Esophagus squamous epithelium (tissue), 5 donors: ENCODE data around the gene ADAP1. TPM values are rescaled to one million over a fixed set of nuclear protein-coding genes. Genes with fewer than 3 reads are reported as not detected.
A peak's percentile ranks its signal among the peaks of the same experiment; 100 is the strongest.

Experiments
- DNase-seq: peaks from one replicate; lab custom pipeline; 2025; lab: John Stamatoyannopoulos, UW
- H3K27ac ChIP-seq, 4 donors: fragments of 200-600 bp; sonication (generic); one replicate each; pipeline ENCODE4 v1.5.1; 2016 to 2019; ENCODE audit warnings: mild to moderate bottlenecking in 1 of 4
- H3K27me3 ChIP-seq, 4 donors: fragments of 200-600 bp; sonication (generic); 1 replicate in 3 of 4; 2 replicates in 1 of 4; pipeline versions ENCODE4 v1.5.1 to v1.6.0; 2017 to 2021; ENCODE audit warnings: antibody characterized with exemption in 1 of 4
- H3K36me3 ChIP-seq, 3 donors: fragments of 200-600 bp; sonication (generic); one replicate each; pipeline ENCODE4 v1.5.1; 2016 to 2019
- H3K4me1 ChIP-seq, 3 donors: fragments of 200-600 bp; sonication (generic); one replicate each; pipeline ENCODE4 v1.5.1; 2017 to 2019
- H3K4me3 ChIP-seq, 4 donors: fragments of 200-600 bp; sonication (generic); 1 replicate in 3 of 4; 2 replicates in 1 of 4; pipeline ENCODE4 v1.5.1; 2016 to 2019; ENCODE audit warnings: mild to moderate bottlenecking in 2 of 4, moderate library complexity in 1 of 4
- H3K9me3 ChIP-seq, 3 donors: fragments of 200-600 bp; sonication (generic); one replicate each; pipeline ENCODE4 v1.5.1; 2016 to 2019
- POLR2A ChIP-seq, 4 donors: fragments of 450-650 bp; IDR thresholded peaks; one replicate each; pipeline ENCODE4 v1.6.1; 2017; ENCODE audit warnings: antibody characterized with exemption in 4 of 4, mild to moderate bottlenecking in 4 of 4, moderate library complexity in 3 of 4
- WGBS, 2 donors: methylation state at CpG; one replicate each; pipeline ENCODE4 v1.1.5; 2018; 5-methylcytosine and 5-hydroxymethylcytosine counted together
- intact Hi-C: fragments of 100-400 bp; cut with DNase I; formaldehyde crosslinking; loops from one replicate; pipeline ENCODE4 v1.15.0; 2022
- total RNA-seq, 4 donors: library from RNA; depleted of rRNA; stranded (reverse); fragments of >200 nt; gene quantifications; one replicate each; pipeline ENCODE4 v1.1.0, GENCODE V29; 2016
- TF ChIP-seq, protein P1 (sequence below), 6 experiments: fragments of 450-650 bp in 4 of 6; fragments of 200-600 bp in 2 of 6; sonication (generic) in 2 of 6; IDR thresholded peaks; one replicate each; pipeline ENCODE4 v1.5.1; 2016 to 2019; ENCODE audit warnings: antibody characterized with exemption in 6 of 6, mild to moderate bottlenecking in 4 of 6, moderate library complexity in 4 of 6
- donor health status: DM: yes; HTN: yes; CAD: no.

ADAP1 gene
- total RNA-seq, 4 donors from 2014 or later: 6.0 to 13.7 (median 9.9) TPM

DNA sequence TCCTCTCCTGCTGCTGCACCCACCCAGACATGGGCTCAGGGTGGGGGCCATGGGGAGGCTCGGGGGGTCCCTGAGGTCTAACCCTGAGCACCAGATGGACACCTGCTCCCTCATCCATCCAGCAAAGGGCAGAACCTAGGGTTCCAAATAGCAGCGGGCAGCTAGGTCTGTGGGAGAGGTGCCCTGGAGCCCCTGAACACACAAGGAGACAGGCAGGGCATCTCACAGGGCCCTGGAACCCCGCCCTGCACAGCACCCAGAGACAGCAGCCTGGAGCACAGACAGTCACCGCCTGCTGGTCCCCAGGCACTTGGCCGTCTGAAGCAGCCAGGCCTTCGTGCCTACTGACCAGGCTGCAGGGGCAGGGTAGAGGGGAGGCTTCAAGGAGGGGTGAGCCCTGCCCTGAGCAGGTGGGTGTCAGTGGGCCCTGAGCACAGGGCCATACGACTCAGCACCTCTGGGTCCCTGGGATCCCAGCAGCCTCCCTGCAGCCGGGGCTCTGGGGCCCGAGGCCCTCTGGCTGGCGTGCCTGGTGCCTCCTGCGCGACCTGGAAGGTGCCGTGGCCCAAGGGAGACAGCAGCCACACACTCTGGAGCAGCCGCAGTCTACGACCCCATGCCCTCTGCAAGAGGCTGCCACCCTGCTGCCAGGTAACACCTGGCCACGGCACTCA lies 39.8 kb downstream of the ADAP1 start:
- H3K9me3 ChIP-seq: no peaks in the 10 kb centered on the region
- peak overlapping the region in 1 of 4 donors; percentile 8 for H3K4me3 ChIP-seq
- peaks cover 0 to 5% (median 0%) of the 10 kb centered on the region in 3 donors for H3K36me3 ChIP-seq
- H3K27me3 ChIP-seq: peaks cover 0 to 5% (median 0%) of the 10 kb centered on the region in 4 donors
- TF ChIP-seq, protein P1, sequence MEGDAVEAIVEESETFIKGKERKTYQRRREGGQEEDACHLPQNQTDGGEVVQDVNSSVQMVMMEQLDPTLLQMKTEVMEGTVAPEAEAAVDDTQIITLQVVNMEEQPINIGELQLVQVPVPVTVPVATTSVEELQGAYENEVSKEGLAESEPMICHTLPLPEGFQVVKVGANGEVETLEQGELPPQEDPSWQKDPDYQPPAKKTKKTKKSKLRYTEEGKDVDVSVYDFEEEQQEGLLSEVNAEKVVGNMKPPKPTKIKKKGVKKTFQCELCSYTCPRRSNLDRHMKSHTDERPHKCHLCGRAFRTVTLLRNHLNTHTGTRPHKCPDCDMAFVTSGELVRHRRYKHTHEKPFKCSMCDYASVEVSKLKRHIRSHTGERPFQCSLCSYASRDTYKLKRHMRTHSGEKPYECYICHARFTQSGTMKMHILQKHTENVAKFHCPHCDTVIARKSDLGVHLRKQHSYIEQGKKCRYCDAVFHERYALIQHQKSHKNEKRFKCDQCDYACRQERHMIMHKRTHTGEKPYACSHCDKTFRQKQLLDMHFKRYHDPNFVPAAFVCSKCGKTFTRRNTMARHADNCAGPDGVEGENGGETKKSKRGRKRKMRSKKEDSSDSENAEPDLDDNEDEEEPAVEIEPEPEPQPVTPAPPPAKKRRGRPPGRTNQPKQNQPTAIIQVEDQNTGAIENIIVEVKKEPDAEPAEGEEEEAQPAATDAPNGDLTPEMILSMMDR (IDR thresholded peaks at IDR 0.05): no peak
- no peak for TF ChIP-seq POLR2A (IDR thresholded peaks at IDR 0.05)
- DNase-seq: no peak
- peak overlapping the region in 1 of 4 donors; percentile 17 for H3K27ac ChIP-seq
- H3K4me1 ChIP-seq: peaks cover 12 to 35% (median 16%) of the 10 kb centered on the region in 3 donors
- WGBS, 2 donors: 84% methylated on average over 3 of the region's 16 CpGs; no CpG with 5 or more reads in 1 of the 2 donors
- intact Hi-C loops: no loop called here

DNA sequence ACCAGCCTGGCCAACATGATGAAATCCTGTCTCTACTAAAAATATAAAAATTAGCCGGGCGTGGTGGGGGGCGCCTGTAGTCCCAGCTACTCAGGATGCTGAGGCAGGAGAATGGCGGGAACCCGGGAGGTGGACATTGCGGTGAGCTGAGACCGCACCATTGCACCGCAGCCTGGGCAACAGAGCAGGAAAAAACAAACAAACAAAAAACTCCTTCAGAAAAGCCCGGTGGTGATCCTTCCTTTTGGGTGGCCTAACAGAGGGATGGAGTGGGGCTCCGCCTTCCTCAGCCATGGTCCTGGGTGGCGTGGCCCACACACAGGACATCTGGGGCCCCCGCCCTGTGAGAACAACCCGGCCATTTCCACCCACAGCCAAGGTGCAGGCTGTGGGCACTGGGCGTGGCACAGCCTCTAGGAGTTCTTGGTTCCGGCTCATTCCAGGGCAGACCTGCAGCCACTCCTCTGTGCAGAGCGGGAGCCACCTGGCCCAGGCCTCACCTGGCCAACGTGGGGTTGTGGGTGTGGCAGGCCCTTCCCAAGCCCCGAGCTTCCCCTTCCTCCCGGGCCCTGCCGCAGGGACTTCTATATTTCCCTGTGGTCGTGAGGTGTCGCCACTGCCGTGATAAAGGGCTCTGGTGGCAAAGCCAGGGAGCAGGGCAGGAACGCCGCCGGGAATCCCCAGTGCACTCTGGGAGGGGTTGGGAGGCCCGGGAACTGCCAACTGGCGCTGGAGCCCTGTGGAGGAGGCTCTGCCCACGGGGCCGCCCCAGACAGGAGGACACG lies 40.6 kb downstream of the ADAP1 start:
- peaks cover 0 to 2% (median 0%) of the 10 kb centered on the region in 3 donors for H3K36me3 ChIP-seq
- peak overlapping the region in 1 of 4 donors; percentile 8 for H3K4me3 ChIP-seq
- no peaks in the 10 kb centered on the region for H3K9me3 ChIP-seq
- H3K4me1 ChIP-seq: peaks cover 16 to 40% (median 16%) of the 10 kb centered on the region in 3 donors
- peak overlapping the region in 1 of 4 donors; percentile 17 for H3K27ac ChIP-seq
- DNase-seq: no peak
- no peak for TF ChIP-seq POLR2A (IDR thresholded peaks at IDR 0.05)
- TF ChIP-seq, protein P1 (IDR thresholded peaks at IDR 0.05): peak in 1 of 6 experiments; percentile 21
- H3K27me3 ChIP-seq: peaks cover 0 to 5% (median 0%) of the 10 kb centered on the region in 4 donors
- intact Hi-C loops: loop anchor here (2.0 kb wide), 1 partner anchor 31 kb away; no protein-coding TSS in a partner anchor
- WGBS, 2 donors: 45 to 67% methylated on average over 9 to 20 of the region's 31 CpGs

DNA sequence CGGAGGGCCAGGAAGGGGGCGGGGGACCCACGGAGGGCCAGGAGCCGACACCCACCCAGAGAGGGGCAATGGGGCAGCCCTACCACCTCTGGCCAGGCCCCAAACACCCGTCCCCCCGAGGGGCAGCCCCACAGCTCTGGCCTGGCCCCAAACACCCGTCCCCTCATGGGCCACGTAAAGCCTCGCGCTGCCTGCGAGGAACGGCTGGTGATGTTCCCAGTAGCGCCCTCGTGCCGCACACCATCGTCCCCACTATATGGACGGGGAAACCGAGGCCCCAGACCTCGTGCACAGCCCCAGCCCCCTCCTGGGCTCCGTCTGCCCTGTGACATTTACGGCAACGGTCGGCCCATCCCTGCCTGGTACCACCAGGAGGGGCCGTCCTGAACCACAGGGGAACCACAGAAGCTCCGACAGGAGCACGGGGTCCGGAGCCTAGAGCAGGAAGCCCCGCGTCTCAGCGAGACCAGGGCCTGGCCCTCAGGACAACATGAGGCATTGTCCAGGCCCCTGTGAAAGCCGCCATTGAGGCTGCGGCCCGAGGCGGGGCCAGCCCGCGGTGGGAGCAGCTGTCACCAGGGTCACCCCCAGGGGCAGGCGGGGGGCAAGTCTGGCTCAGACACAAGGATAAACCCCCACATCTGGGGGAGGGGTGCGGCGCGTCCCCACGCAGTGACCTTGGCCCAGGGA lies 42.5 kb downstream of the ADAP1 start:
- peaks cover 0 to 5% (median 0%) of the 10 kb centered on the region in 4 donors for H3K27me3 ChIP-seq
- H3K36me3 ChIP-seq: no peaks in the 10 kb centered on the region
- TF ChIP-seq, protein P1 (IDR thresholded peaks at IDR 0.05): no peak
- DNase-seq: no peak
- H3K4me1 ChIP-seq: peaks cover 16 to 47% (median 16%) of the 10 kb centered on the region in 3 donors
- H3K4me3 ChIP-seq: no peak overlapping the region
- intact Hi-C loops: loop anchor here (2.0 kb wide), 1 partner anchor 33 kb away; no protein-coding TSS in a partner anchor
- no peak overlapping the region for H3K27ac ChIP-seq
- WGBS, 2 donors: 72% methylated on average over 3 of the region's 41 CpGs; no CpG with 5 or more reads in 1 of the 2 donors
- H3K9me3 ChIP-seq: no peaks in the 10 kb centered on the region

DNA sequence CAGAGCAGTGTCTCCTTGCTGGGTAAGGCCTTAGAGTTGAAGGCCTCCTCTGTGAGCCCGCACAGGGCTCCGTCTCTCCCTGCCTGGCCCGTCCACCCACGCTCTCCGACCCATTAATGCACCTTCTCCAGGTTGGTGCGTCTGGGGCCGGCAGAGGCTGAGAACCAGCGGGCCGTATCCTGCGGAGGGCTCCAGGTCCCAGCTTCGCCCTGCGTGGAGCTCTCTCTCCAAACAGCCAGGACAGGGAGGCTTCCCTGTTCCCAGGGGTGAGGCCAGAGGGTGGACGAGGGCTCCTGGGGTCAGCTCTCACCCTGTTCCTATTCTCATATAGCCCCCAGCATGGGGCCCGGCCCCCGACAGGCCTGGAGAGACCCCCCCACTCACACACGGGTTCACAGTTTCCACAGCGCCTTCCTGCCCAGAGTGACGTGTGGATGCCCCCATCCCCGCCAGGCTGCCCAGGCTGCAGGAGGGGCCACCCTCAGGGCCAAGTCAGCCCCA lies 43.5 kb downstream of the ADAP1 start:
- Histone ChIP-seq H3K4me1 (peaks cover 8 to 38% (median 16%) of the 10 kb centered on the region in 3 donors), H3K27ac (no peak overlapping the region), H3K9me3 (no peaks in the 10 kb centered on the region), H3K27me3 (no peaks in the 10 kb centered on the region), H3K4me3 (no peak overlapping the region), H3K36me3 (no peaks in the 10 kb centered on the region)
- DNase-seq: no peak
- intact Hi-C loops: no loop called here
- TF ChIP-seq, protein P1 (IDR thresholded peaks at IDR 0.05): no peak
- 80% methylated on average over 7 of the region's 19 CpGs; no CpG with 5 or more reads in 1 of the 2 donors for WGBS, 2 donors
